ENCODE results near the gene TEX53.

Gene TEX53

GRCh38 chr9:114653556-114654159 is 3.9 kb downstream of the TEX53 start:
- ChIA-PET CTCF (interaction anchor here (0.6 to 6.5 kb wide), 85 partner anchors 10 to 434 kb away, joined by 3 to 173 read pairs (median 5); partner anchors contain the start of genes AKNA, ATP6V1G1, TEX48 and TMEM268), POLR2A (interaction anchor here (0.9 to 1.6 kb wide), 3 partner anchors 61 to 248 kb away, joined by 3 to 11 read pairs (median 3); partner anchors contain the start of gene ATP6V1G1)
- DNase-seq (ENCODE audit: extremely low spot score): peak; percentile 77
- TF ChIP-seq CTCF (IDR thresholded peaks at IDR 0.05; ENCODE audit: control extremely low read depth, extremely low read depth, low read depth, missing control alignments): peak; percentile 88

GRCh38 chr9:114652776-114653555 is 4.6 kb downstream of the TEX53 start:
- DNase-seq (ENCODE audit: extremely low spot score): no peak
- ChIA-PET POLR2A (interaction anchor here (0.9 to 1.6 kb wide), 3 partner anchors 61 to 247 kb away, joined by 3 to 11 read pairs (median 3); partner anchors contain the start of gene ATP6V1G1), CTCF (interaction anchor here (0.6 to 6.5 kb wide), 84 partner anchors 9 to 435 kb away, joined by 3 to 173 read pairs (median 5); partner anchors contain the start of genes AKNA, ATP6V1G1, TEX48 and TMEM268)
- TF ChIP-seq CTCF (IDR thresholded peaks at IDR 0.05; ENCODE audit: control extremely low read depth, extremely low read depth, low read depth, missing control alignments): no peak

DNA sequence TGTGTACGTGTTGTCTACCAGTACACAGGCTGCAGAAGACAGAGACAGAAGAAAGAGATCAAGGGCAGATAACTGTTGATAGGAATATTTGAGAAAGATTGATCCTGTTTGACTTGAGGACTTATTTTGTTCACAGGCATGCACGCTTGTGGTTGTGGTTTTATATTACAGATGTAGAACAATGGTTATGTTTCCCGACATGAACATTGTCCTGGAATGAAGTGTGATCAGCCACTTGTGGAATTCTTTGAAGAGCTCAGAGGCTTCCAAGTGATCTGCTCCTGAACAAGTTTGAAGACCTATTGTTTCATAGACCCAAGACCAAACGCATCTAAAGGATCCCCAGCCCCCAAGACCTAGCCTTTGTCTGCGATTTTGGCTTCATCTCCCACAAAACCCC is 13.7 kb downstream of the TEX53 start:
- TF ChIP-seq CTCF (IDR thresholded peaks at IDR 0.05; ENCODE audit: control extremely low read depth, extremely low read depth, low read depth, missing control alignments): no peak
- POLR2A ChIA-PET: no interaction called here
- CTCF ChIA-PET: interaction anchor here (1.4 to 3.0 kb wide), 3 partner anchors 9 to 18 kb away, joined by 3 to 35 read pairs (median 6); no protein-coding TSS in a partner anchor
- DNase-seq (ENCODE audit: extremely low spot score): no peak

DNA sequence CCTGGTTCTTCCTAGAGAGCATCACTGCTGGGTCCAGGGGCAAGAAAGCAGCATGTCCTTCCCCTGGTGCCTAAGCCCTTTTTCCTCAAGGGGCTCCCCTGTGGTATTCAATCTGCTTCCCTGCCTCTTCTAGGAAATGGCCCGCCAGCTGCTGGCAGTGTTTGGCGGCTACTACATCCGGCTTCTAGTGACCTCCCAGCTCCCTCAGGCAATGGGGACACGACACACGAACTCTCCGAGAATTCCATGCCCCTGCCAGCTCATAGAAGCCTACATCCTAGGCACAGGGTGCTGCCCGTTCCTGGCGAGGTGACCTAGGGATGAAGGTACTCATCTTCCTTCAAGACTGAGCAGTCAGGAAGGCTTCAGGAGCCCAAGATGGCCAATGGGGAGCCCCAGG is 14.6 kb downstream of the TEX53 start:
- DNase-seq (ENCODE audit: extremely low spot score): no peak
- ChIA-PET POLR2A (no interaction called here), CTCF (interaction anchor here (3.0 kb wide), 1 partner anchor 10 kb away, joined by 35 read pairs; no protein-coding TSS in a partner anchor)
- no peak for TF ChIP-seq CTCF (IDR thresholded peaks at IDR 0.05; ENCODE audit: control extremely low read depth, extremely low read depth, low read depth, missing control alignments)

DNA sequence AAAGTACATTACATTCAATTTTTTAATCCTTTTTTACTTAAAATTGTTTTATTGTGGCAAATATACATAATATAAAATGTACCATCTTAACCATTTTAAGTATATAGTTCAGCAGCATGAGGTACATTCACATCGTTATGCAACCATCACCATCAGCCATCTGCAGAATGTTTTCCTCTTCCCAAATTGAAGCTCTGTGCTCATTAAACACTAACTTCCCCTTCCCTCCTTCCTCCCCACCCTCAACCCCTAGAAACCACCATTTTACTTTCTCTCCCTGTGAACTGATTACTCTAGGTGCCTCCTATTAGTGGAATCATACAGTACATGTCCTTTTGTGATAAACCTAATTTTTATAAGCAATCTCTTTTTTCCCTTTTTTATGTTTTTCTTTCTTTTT is 15.6 kb downstream of the TEX53 start:
- ChIA-PET CTCF (interaction anchor here (1.3 to 2.4 kb wide), 2 partner anchors 11 to 20 kb away, joined by 3 to 22 read pairs; no protein-coding TSS in a partner anchor), POLR2A (no interaction called here)
- no peak for DNase-seq (ENCODE audit: extremely low spot score)
- no peak for TF ChIP-seq CTCF (IDR thresholded peaks at IDR 0.05; ENCODE audit: control extremely low read depth, extremely low read depth, low read depth, missing control alignments)

- ChIA-PET CTCF (interaction anchor here (0.8 to 1.4 kb wide), 3 partner anchors 15 to 151 kb away, joined by 3 to 4 read pairs (median 3); no protein-coding TSS in a partner anchor), POLR2A (interaction anchor here (0.6 kb wide), 1 partner anchor 44 kb away, joined by 6 read pairs; no protein-coding TSS in a partner anchor)
- TF ChIP-seq CTCF (IDR thresholded peaks at IDR 0.05; ENCODE audit: control extremely low read depth, extremely low read depth, low read depth, missing control alignments): no peak
- DNase-seq (ENCODE audit: extremely low spot score): no peak
Observed at GRCh38 chr9:114638404-114638803, 19.2 kb downstream of the TEX53 start.

Measured in GM10248 (cell line).